WTC11 (cell line): ENCODE results near the gene LRRC57. TPM values are rescaled to one million over a fixed set of nuclear protein-coding genes. Genes with fewer than 3 reads are reported as not detected.

Experiments used
- ATAC-seq: fragments of 200-7000 bp; cut with Tn5 transposase; 2 replicates; pipeline ENCODE4 v1.10.0; 2021; ENCODE audit warnings: mild to moderate bottlenecking, moderate library complexity
- CTCF ChIA-PET: fragments of 300-600 bp; sonication (Branson Sonifier 250); formaldehyde crosslinking; loops from one replicate; lab custom pipeline; 2021; ENCODE audit warnings: antibody characterized with exemption; lab: Charles Lee
- POLR2A ChIA-PET: fragments of 350-600 bp; sonication (Branson Sonifier 250); formaldehyde crosslinking; loops from one replicate; lab custom pipeline; 2021; ENCODE audit warnings: antibody characterized with exemption; lab: Charles Lee
- DNase-seq: peaks from one replicate; pipeline ENCODE4 v3.0.0; 2021; ENCODE audit warnings: low spot score
- H3K27ac Mint-ChIP-seq: 2 replicates; pipeline ENCODE4 v1.8.0; 2021; ENCODE audit warnings: mixed read lengths
- H3K27me3 Mint-ChIP-seq: 2 replicates; pipeline ENCODE4 v1.8.0; 2021; ENCODE audit warnings: low read depth, mild to moderate bottlenecking, moderate library complexity, mixed read lengths
- H3K36me3 Mint-ChIP-seq: 2 replicates; pipeline ENCODE4 v1.8.0; 2021; ENCODE audit warnings: mixed read lengths
- H3K4me1 Mint-ChIP-seq: 2 replicates; pipeline ENCODE4 v1.8.0; 2022; ENCODE audit warnings: mixed read lengths
- H3K4me3 Mint-ChIP-seq: 2 replicates; pipeline ENCODE4 v1.8.0; 2021; ENCODE audit warnings: mild to moderate bottlenecking, moderate library complexity, mixed read lengths
- H3K9me3 Mint-ChIP-seq: 2 replicates; pipeline ENCODE4 v1.8.0; 2021; ENCODE audit warnings: mixed read lengths
- ATF2 ChIP-seq: sonication (generic); formaldehyde crosslinking; IDR thresholded peaks from 2 replicates; pipeline ENCODE4 v1.8.1; 2022; ENCODE audit warnings: low read depth, missing genetic modification reagents, borderline replicate concordance
- CREM ChIP-seq: sonication (generic); formaldehyde crosslinking; IDR thresholded peaks from 2 replicates; pipeline ENCODE4 v1.8.1; 2022; ENCODE audit warnings: mild to moderate bottlenecking, missing genetic modification reagents, moderate library complexity
- FOXP4 ChIP-seq: sonication (generic); formaldehyde crosslinking; IDR thresholded peaks from 2 replicates; pipeline ENCODE4 v1.8.0; 2022; ENCODE audit warnings: mild to moderate bottlenecking, missing genetic modification reagents
- IRF1 ChIP-seq: sonication (generic); formaldehyde crosslinking; IDR thresholded peaks from 2 replicates; pipeline ENCODE4 v1.8.0; 2023; ENCODE audit warnings: missing genetic modification reagents
- JAZF1 ChIP-seq: fragments of 250-450 bp; sonication (Bioruptor Pico); IDR thresholded peaks from 2 replicates; pipeline ENCODE4 v1.9.0; 2021; ENCODE audit warnings: moderate library complexity, mild to moderate bottlenecking, inconsistent platforms
- KAT7 ChIP-seq: sonication (generic); formaldehyde crosslinking; IDR thresholded peaks from 2 replicates; pipeline ENCODE4 v1.8.1; 2023; ENCODE audit warnings: missing genetic modification reagents, mild to moderate bottlenecking, borderline replicate concordance
- OVOL2 ChIP-seq: fragments of 250-450 bp; sonication (Bioruptor Pico); IDR thresholded peaks from 2 replicates; pipeline ENCODE4 v1.9.0; 2021; ENCODE audit warnings: mild to moderate bottlenecking, borderline replicate concordance
- SP1 ChIP-seq: sonication (generic); formaldehyde crosslinking; conservative IDR thresholded peaks from 2 replicates; pipeline ENCODE4 v1.8.1; 2022; ENCODE audit warnings: missing genetic modification reagents
- STAT6 ChIP-seq: sonication (generic); formaldehyde crosslinking; conservative IDR thresholded peaks from 2 replicates; pipeline ENCODE4 v1.8.1; 2023; ENCODE audit warnings: mild to moderate bottlenecking, low read depth, missing genetic modification reagents, moderate library complexity
- USF2 ChIP-seq: sonication (generic); formaldehyde crosslinking; IDR thresholded peaks from 2 replicates; pipeline ENCODE4 v1.8.1; 2023; ENCODE audit warnings: mild to moderate bottlenecking, missing genetic modification reagents, moderate library complexity
- ZBTB21 ChIP-seq: sonication (generic); formaldehyde crosslinking; IDR thresholded peaks from 2 replicates; pipeline ENCODE4 v1.8.1; 2023; ENCODE audit warnings: mild to moderate bottlenecking, missing genetic modification reagents, borderline replicate concordance
- ZBTB43 ChIP-seq: sonication (generic); formaldehyde crosslinking; IDR thresholded peaks from 2 replicates; pipeline ENCODE4 v1.8.1; 2023; ENCODE audit warnings: mild to moderate bottlenecking, missing genetic modification reagents
- ZNF263 ChIP-seq: sonication (generic); formaldehyde crosslinking; IDR thresholded peaks from 2 replicates; pipeline ENCODE4 v1.8.1; 2022; ENCODE audit warnings: low read depth, mild to moderate bottlenecking, moderate library complexity, missing genetic modification reagents
- ZNF416 ChIP-seq: fragments of 250-450 bp; sonication (Bioruptor Pico); IDR thresholded peaks from 2 replicates; pipeline ENCODE4 v1.9.0; 2021; ENCODE audit warnings: mild to moderate bottlenecking, inconsistent platforms
- ZNF512 ChIP-seq: sonication (generic); formaldehyde crosslinking; IDR thresholded peaks from 2 replicates; pipeline ENCODE4 v1.8.1; 2022; ENCODE audit warnings: missing genetic modification reagents, borderline replicate concordance
- ZNF532 ChIP-seq: fragments of 250-450 bp; sonication (Bioruptor Pico); IDR thresholded peaks from 2 replicates; pipeline ENCODE4 v1.9.0; 2021; ENCODE audit warnings: mild to moderate bottlenecking, borderline replicate concordance
- total RNA-seq: library from RNA; stranded (reverse); gene quantifications from 3 replicates; pipeline ENCODE4 v1.2.3, GENCODE V29; 2021

The LRRC57 gene
- total RNA-seq, 1 experiment from 2014 or later: 13.3 TPM

- no peak for TF ChIP-seq ZBTB43 (CRISPR knock-in tag)
- no peak for TF ChIP-seq STAT6 (CRISPR knock-in tag)
- no peak for TF ChIP-seq ZNF512 (CRISPR knock-in tag)
- no peak for TF ChIP-seq ZNF263 (CRISPR knock-in tag)
- no peak for TF ChIP-seq SP1 (CRISPR knock-in tag)
- TF ChIP-seq, all 79 proteins: peak for 0
Measured at GRCh38 chr15:42504631-42505030, 44.0 kb downstream of the LRRC57 start (continued).

- POLR2A ChIA-PET: no interaction called here
- H3K27ac Mint-ChIP-seq: no peak overlapping the region
- H3K4me1 Mint-ChIP-seq: peaks cover 27% of the 10 kb centered on the region
- DNase-seq (no peak), ATAC-seq (no peak)
- H3K4me3 Mint-ChIP-seq: no peak overlapping the region
- H3K27me3 Mint-ChIP-seq: no peaks in the 10 kb centered on the region
- H3K9me3 Mint-ChIP-seq: no peaks in the 10 kb centered on the region
- CTCF ChIA-PET: no interaction called here
- no peaks in the 10 kb centered on the region for H3K36me3 Mint-ChIP-seq
- no peak for TF ChIP-seq KAT7 (CRISPR knock-in tag)
- TF ChIP-seq JAZF1 (CRISPR knock-in tag): no peak
- no peak for TF ChIP-seq ATF2 (CRISPR knock-in tag)
- TF ChIP-seq IRF1 (CRISPR knock-in tag): no peak
- no peak for TF ChIP-seq ZNF416 (CRISPR knock-in tag)
- no peak for TF ChIP-seq USF2
- no peak for TF ChIP-seq CREM (CRISPR knock-in tag)
- TF ChIP-seq STAT6 (CRISPR knock-in tag): no peak
- no peak for TF ChIP-seq OVOL2
- TF ChIP-seq FOXP4 (CRISPR knock-in tag): no peak
- TF ChIP-seq ZNF532: no peak
- TF ChIP-seq ZBTB21 (CRISPR knock-in tag): no peak
- TF ChIP-seq SP1 (CRISPR knock-in tag): no peak
Measured at GRCh38 chr15:42503825-42504224, 44.8 kb downstream of the LRRC57 start.
